GM18861 (cell line): ENCODE data around the gene PPP1R37.
A peak's percentile ranks its signal among the peaks of the same experiment; 100 is the strongest.

ENCODE experiments used
- ATAC-seq: cut with Tn5 transposase; IDR thresholded peaks from one replicate; pipeline ENCODE4 v1.9.1; 2021; ENCODE audit not compliant: unreplicated experiment

The PPP1R37 gene

DNA sequence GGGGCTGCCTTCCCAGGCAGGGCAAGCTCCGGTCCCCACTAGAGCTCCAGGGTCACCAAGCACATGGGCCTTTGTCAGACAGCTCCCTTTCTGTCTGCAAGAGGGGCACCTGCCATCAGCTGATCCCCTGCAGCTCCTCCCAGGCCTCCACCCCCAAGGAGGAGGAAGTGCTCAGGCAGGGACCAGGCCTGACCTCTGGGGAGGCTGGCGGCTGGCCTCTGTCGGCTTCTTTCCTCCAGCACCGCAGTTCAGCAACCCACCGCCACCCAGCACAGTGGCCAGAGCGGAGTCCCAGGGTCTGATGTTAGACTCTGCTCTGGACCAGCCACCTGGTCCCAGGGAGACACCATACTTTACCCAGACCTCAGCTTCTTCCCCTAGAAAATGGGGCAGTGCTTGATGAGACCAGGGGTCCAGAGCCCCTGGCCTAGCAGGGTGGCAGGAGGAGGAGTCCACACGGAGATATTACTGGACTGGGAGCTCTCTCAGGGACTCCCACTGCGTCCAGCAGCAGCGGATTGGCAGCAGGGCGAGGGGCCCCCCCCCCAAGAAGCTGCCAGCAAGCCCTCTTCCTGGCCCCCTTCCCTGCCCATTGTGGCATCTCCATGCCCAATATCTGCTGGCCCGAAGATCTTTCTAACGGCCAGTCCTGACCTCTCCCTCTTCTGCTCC lies 43.7 kb downstream of the PPP1R37 start:
- no peak for ATAC-seq

DNA sequence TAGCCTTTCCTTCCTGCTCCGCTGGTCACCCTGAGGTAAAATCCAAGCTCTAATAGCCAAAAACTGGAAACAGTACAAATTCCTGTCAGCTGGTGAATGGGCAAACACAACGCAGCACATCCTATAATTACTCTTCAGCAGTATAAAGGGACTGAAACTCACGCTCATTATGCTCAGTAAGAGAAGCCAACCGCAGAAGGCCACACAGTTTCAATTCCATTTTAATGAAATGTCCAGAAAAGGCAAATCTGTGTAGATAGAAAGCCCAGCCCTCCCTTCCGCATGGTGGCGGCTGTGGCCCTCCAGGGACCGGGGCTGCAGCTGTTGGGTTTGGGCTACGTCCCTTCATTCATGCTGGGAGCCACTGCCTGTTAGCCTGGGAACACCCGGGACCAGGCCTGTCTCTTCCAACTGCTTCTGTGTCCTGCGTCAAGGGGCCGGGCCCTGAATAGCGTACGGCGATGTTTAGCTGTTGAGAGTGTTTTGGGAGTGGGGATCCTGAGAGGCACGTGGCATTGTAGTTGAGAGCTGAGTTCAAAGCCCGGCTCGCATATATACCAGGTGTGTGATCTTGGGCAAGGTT lies 44.3 kb downstream of the PPP1R37 start:
- ATAC-seq = peak; percentile 72

DNA sequence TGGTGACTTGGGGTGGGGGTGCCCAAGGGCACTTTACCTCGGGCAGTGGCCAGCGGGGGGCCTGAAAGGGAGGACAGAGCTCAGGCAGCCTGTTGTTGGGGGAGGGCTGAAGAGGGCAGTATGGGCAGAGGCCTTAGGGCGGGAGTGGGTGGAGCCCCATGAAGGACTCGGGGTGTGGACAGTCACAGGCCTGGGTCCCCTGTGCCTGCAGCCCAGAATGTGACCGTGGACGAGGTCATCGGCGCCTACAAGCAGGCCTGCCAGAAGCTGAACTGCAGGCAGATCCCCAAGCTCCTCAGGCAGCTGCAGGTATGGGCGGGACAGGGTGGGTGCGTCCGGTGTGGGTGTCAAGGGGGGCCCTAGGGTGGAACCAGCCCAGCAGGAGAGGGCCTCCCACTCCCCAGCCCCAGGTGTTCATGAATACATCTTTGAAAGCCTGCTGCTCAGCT lies 45.3 kb downstream of the PPP1R37 start:
- ATAC-seq = no peak

DNA sequence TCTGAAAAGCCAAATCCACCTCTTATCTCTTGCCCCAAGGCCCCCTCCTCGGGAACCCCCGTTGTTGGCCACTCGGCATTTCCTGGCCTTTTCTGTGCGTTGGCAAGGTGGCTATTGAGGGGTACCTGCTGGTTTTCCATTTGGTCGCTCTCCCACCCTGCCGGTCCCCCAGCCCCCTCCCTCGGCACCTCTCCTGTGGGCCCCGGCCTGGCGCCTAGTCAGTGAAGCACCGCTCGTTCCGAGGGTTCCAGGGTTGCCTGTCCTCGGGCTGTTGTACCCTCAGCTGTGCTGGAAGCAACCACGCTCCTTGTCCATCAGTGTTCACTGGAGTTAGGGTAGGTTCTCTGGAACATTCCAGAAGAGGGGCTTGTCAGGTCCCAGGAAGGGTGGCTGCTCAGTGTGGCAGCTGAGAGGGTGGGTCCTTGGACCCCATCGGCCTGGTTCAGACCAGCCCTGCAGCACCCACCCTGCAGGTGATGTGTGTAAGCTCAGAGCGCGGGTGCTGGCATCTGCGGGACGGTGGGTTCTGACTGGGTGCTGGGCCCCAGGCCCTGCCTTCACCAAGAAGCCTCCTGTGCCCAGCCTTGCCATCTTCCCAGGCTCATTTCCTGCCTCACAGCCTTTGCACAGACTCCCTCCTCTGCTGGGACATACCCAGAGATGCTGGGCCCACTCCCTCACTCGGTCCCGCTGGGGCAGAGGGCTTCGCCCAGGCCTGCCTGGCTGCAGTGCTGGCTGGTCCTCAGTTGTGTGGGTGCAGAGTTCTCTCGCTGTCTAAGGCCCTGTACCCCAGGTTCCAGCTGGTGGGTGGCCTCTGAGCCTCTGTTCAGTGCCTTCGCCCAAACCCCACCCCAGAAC lies 46.5 kb downstream of the PPP1R37 start:
- no peak for ATAC-seq

DNA sequence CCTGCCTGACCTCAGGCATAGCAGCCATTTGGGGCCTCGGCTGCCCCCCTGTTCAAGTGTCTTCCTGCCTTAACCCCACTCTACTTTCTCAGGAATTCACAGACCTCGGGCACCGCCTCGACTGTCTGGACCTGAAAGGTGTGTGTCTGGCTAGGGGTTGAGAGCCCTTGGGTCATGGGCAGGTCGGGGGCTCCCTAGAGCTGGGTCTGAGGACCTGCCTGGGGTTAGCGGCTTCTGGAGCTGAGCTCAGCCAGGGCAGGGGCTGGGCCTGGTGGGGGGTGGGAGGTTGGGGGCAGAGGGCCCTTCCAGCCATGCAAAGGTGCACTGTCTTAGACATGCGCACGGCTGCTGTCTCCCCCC lies 47.1 kb downstream of the PPP1R37 start:
- ATAC-seq = no peak

DNA sequence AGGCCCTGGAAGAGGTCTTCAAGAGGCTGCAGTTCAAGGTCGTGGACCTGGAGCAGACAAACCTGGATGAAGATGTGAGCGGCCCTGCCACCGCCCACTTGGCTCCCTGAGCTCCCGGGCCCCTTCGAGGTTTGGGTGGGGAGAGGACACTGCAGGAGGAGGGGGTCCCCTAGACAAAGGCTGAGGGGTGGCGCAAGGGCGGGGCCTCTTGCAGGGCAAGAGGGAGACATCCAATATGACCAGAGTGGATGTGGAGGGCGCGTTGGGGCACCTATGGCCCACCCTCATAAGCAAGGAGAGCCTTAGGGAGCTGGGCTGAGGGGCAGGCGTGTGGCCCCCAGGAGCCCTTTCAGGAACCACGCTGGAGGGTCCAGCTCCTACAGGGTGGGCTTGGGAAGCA lies 47.6 kb downstream of the PPP1R37 start:
- no peak for ATAC-seq

DNA sequence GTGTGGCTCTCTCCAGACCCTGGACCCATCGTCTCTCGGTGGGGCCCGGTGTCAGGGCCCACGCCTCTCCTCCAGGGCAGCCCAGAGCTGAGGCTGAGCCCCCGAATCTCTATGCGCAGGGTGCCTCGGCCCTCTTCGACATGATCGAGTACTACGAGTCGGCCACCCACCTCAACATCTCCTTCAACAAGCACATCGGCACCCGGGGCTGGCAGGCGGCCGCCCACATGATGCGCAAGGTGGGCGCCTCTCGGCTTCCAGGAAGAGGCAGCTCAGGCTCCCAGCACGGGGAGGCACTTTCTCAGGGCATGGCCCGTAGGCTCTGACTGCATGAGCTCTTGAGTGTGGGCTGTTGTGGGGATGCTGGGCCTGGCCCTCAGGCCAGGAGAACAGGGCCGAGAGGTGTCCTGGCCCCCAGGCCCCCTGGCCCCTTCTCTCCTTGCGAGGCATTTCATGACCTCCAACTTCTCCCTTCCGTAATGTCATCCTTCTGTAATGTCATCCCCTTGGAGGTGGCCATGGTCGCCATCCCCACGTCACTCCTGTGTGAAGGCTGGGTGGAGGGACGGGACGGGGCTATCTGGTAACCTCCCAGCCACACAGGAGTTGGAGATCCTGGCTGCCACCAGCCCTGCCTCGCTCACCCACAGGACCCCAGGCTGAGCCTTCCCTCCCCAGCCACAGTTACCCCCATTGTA lies 48.4 kb downstream of the PPP1R37 start:
- ATAC-seq = no peak

DNA sequence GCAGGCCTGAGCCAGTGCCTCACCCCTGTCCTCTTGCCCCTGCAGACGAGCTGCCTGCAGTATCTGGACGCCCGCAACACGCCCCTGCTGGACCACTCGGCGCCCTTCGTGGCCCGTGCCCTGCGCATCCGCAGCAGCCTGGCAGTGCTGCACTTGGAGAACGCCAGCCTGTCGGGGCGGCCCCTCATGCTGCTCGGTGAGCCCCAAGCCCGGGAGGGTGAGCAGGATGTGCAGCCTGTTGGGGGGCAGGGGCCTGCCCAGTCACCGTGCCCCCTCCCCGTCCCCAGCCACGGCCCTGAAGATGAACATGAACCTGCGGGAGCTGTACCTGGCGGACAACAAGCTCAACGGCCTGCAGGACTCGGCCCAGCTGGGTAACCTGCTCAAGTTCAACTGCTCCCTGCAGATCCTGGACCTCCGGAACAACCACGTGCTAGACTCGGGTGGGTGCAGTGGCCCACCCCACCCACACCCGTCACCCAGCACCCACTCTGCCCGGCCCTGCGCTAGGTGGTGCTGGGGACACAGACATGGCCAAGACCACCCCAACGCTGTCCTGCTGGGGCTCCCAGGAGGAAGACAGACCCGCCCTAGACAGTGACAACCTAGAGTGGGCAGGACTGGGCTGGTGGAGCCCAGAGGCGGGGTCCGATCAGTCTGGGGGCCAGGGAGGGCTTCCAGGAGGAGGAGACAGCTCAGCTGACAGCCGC lies 49.2 kb downstream of the PPP1R37 start:
- ATAC-seq = no peak

- ATAC-seq = no peak
Observed at GRCh38 chr19:45142726-45143110, 49.7 kb downstream of the PPP1R37 start.

DNA sequence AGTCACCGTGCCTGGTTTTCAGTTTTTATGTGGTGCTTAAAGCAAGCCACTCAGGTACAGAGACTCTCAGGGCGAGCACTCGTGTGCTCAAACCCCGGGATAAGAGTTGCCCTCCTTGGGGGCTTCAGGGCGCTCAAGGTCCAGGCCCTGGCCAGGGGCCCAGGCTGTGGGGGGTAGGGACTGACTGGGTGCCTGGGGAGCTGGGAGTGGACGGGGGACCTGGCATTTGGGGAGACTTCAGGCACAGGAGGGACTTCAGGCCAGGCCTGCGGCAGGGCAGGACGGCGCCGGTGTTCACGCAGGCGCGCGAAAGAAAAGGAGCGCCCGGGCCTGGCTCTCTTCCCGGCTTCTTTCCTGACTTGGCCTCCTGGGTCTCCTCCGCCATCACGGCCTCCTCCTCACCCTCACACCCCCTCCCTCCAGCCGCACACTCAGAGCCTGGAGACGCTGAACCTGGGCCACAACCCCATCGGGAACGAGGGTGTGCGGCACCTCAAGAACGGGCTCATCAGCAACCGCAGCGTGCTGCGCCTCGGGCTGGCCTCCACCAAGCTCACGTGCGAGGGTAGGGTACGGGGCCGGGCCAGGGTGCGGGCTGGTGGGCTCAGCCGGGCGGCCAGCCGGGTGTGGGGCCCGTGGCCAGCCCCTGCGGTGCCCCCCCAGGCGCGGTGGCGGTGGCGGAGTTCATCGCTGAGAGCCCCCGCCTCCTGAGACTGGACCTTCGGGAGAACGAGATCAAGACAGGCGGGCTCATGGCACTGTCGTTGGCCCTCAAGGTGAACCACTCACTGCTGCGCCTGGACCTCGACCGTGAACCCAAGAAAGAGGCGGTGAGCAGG lies 51.7 kb downstream of the PPP1R37 start:
- no peak for ATAC-seq

GRCh38 chr19:45145270-45146189 lies 52.6 kb downstream of the PPP1R37 start:
- ATAC-seq = no peak

DNA sequence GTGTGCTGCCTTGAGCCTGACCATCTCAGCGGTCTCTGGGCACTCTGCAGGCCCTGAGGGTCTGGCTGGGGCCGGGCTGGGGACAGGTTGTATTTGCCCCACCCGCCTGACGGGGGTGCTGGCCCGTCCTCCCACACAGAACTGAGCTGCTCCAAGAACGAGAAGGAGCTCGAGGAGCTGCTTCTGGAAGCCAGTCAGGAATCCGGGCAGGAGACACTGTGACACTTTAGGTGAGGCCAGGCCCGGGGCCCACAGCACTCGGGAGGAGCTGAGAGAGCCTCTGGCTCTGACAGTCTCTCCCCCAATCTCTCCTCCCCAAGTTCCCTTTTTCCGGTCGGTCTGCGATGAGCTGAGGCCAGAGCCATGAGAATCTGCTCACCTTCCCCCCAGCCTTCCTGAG lies 53.3 kb downstream of the PPP1R37 start:
- ATAC-seq = no peak

- no peak for ATAC-seq
Observed at GRCh38 chr19:45146741-45147205, 53.8 kb downstream of the PPP1R37 start.

DNA sequence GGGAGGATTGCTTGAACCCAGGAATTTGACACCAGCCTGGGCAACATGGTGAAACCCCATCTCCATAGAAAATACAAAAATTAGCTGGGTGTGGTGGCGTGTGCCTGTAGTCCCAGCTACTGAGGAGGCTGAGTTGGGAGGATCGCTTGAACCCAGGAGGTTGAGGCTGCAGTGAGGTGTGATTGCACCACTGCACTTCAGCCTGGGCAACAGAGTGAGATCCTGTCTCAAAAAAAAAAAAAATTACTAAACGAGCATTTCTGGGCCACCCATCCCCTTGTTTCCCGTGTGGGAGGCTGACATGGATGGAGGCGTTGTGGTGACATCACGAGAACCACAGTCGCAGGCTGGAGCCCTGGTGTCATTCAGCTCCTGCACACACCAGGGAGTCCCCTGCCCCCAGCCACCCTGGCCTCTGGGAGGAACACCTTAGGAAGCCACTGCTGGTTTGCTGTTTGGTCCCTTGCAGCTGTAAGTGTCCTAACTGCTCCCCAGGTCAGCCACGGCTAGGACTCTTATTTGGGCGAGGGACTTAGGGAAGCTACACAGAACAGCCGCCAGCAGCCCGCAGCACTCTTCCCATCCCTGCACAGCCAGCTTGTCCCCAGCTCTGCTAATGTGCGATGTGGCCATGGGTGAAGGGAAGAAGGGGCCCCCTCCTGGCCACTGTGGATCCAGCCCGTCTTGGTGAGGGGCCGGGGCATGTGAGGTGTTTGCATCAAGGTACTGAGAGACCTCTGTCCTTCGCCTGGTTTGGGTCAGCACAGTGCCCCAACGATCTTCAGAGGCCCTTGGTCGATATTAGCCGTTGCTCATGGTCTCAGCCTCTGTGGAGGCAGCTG lies 55.1 kb downstream of the PPP1R37 start:
- no peak for ATAC-seq

GRCh38 chr19:45149129-45149528 lies 56.1 kb downstream of the PPP1R37 start:
- ATAC-seq = no peak

GRCh38 chr19:45150180-45150579 lies 57.2 kb downstream of the PPP1R37 start:
- no peak for ATAC-seq

DNA sequence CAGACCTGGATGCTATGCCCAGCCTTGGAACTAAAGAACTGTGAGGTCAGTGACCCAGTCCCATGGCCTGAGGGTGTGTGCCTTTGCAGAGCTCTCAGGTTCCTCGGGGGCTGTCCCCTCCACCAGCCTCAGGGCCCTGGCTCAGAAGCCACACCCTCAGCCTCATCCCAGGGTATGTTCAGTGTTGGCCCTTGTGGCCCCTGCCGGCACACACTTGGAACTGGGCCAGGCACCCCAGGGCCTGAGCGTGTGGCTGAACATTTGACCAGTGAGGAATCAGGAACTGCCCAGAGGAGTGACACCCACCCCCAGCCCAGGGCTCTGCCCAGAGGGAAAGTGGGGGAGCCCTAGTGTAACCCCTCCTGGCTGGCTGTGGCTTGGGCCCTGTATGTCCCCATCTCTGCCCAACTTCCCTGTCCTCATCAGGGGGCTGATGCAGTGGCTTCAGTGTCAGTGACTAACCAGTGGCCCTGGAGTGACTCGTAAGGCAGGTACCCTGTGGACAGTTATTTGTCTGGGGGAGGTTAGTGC lies 57.8 kb downstream of the PPP1R37 start:
- no peak for ATAC-seq

DNA sequence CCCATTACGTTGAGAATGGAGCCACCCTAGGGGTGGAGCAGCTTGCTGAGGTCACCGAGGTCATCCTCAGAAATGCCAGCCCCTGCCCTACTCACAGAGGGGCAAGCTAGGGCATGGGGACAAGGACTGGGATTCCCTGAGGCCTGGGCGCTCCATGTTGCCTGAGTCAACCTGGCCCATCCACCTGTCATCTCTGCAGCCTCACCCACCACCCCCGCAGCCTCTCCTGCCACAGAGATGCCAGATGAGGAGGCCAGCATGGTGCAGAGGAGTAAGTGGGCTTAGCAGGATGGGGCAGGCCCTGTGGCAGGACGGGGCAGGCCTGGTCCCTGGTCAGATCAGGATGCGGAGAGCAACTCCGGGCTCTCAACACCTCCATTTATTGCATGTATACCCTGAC lies 58.3 kb downstream of the PPP1R37 start:
- ATAC-seq = no peak
